AG04449 (cell line): Measurements from ENCODE around the gene PARD3B.

Source experiments
- CTCF ChIA-PET: fragments of 350-600 bp; formaldehyde crosslinking; extraction: SDS; loops from one replicate; lab custom pipeline; 2021; ENCODE audit warnings: antibody characterized with exemption; lab: Yijun Ruan, JAX
- POLR2A ChIA-PET: fragments of 400-600, 350-600 bp; formaldehyde crosslinking; extraction: SDS; loops from one replicate; lab custom pipeline; 2020; ENCODE audit warnings: antibody characterized with exemption, inconsistent platforms; lab: Yijun Ruan, JAX
- DNase-seq: peaks from one replicate; pipeline ENCODE4 v3.0.0-alpha.2; 2010; ENCODE audit warnings: low read depth, low spot score
- H3K4me3 ChIP-seq: 2 replicates; pipeline ENCODE4 v1.5.1; 2011; ENCODE audit warnings: low read depth, mild to moderate bottlenecking, control low read depth, low read length
- TF ChIP-seq, protein P1 (sequence below): IDR thresholded peaks from one replicate; pipeline ENCODE4 v1.5.1; 2011; ENCODE audit warnings: mild to moderate bottlenecking, moderate library complexity, low read length, control low read depth, inconsistent platforms; ENCODE audit not compliant: insufficient read depth; ENCODE audit errors: missing control alignments

The PARD3B gene

DNA sequence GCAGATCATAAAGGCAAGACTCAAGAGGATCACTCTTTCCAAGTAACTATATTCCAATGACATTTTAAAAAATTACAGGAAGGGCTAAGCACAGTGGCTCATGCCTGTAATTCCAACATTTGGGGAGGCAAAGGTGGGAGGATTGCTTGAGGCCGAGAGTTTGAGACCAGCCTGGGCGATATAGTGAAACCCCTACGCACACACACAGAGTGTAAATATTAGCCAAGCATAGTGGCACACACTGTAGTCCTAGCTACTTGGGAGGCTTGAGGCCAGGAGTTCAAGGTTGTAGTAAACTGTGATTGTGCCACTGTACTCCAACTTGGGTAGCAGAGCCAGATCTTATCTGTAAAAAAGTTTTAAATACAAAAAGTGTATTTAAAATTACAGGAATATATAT is 686.8 kb downstream of the PARD3B start:
- ChIA-PET CTCF (no interaction called here), POLR2A (no interaction called here)
- H3K4me3 ChIP-seq, result no peak overlapping the region
- TF ChIP-seq, protein P1, sequence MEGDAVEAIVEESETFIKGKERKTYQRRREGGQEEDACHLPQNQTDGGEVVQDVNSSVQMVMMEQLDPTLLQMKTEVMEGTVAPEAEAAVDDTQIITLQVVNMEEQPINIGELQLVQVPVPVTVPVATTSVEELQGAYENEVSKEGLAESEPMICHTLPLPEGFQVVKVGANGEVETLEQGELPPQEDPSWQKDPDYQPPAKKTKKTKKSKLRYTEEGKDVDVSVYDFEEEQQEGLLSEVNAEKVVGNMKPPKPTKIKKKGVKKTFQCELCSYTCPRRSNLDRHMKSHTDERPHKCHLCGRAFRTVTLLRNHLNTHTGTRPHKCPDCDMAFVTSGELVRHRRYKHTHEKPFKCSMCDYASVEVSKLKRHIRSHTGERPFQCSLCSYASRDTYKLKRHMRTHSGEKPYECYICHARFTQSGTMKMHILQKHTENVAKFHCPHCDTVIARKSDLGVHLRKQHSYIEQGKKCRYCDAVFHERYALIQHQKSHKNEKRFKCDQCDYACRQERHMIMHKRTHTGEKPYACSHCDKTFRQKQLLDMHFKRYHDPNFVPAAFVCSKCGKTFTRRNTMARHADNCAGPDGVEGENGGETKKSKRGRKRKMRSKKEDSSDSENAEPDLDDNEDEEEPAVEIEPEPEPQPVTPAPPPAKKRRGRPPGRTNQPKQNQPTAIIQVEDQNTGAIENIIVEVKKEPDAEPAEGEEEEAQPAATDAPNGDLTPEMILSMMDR, result no peak
- DNase-seq, result no peak

- CTCF ChIA-PET, result no interaction called here
- TF ChIP-seq, protein P1, result no peak
- DNase-seq, result no peak
- no peak overlapping the region for H3K4me3 ChIP-seq
- POLR2A ChIA-PET, result no interaction called here
Observed at GRCh38 chr2:205235434-205235833, 690.2 kb downstream of the PARD3B start.

GRCh38 chr2:205237524-205237923 is 692.2 kb downstream of the PARD3B start:
- ChIA-PET CTCF (interaction anchor here (1.2 kb wide), 1 partner anchor 12 kb away, joined by 3 read pairs; no protein-coding TSS in a partner anchor), POLR2A (no interaction called here)
- TF ChIP-seq, protein P1, result no peak
- DNase-seq, result no peak
- no peak overlapping the region for H3K4me3 ChIP-seq

DNA sequence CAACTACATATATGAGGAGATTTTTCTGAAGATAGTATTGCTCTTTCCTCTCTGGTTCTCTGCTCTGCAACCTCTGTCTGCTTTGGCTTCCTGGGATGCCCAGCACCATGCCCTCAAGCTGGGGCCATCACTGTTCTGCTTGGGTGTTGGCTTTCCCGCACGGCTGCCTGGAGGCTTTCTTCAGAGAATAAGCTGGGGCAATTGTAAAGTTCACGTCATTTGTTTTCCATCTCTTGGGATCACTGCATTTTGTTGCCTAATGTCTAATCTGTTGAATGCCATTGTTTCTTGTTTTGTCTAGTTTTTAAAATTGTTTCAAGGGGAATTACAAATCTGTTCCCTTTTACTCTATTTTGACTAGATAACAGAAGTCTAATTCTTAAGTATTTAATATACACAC is 699.7 kb downstream of the PARD3B start:
- CTCF ChIA-PET, result no interaction called here
- no peak for DNase-seq
- TF ChIP-seq, protein P1, result no peak
- no peak overlapping the region for H3K4me3 ChIP-seq
- POLR2A ChIA-PET, result no interaction called here

DNA sequence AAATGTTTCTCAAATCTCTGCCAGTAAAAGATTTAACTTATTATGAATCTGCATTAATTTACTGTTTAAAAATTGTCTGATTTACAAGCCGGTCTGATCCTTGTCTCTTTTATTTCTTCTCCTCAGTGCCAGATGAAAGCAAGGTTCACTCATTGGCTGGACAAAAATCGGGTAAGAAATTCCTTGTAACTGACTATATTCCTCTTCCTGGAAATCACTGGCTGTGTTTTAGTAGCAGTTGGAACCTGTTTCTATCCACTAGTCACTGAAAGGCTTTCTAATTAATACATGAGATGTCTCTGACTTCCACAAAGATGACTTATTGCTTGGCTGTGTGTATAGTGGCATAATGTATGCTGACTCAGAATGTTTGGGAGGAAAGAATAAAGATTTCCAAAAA is 700.4 kb downstream of the PARD3B start:
- POLR2A ChIA-PET, result no interaction called here
- CTCF ChIA-PET, result no interaction called here

DNA sequence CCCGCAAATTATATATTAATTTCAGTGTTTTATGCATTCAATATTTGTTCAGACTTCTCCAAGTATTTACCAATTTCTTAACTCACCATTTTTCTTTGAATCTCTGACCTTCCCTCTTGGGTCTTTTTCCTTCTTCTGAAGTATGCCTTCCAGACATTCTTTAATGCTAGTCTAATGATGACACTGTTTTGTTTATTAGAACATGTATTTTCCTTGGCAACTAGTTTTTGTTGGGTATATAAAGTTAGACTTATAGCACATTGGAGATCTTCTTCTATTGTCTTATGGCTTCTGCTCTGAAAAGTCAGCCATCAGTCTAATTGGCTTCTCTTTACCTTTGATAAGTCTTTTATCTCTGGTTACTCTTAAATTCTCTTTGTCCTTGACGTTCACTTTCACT is 713.8 kb downstream of the PARD3B start:
- DNase-seq, result peak; percentile 24
- TF ChIP-seq, protein P1, result no peak
- CTCF ChIA-PET, result interaction anchor here (1.0 kb wide), 1 partner anchor 405 kb away, joined by 3 read pairs; no protein-coding TSS in a partner anchor
- POLR2A ChIA-PET, result no interaction called here
- H3K4me3 ChIP-seq, result no peak overlapping the region

More for the DNA sequence above, 700.4 kb downstream of the PARD3B start:
- DNase-seq, result peak; percentile 33
- TF ChIP-seq, protein P1, result no peak
- no peak overlapping the region for H3K4me3 ChIP-seq
